ENCODE results near the gene ZNF346.

Gene ZNF346

DNA sequence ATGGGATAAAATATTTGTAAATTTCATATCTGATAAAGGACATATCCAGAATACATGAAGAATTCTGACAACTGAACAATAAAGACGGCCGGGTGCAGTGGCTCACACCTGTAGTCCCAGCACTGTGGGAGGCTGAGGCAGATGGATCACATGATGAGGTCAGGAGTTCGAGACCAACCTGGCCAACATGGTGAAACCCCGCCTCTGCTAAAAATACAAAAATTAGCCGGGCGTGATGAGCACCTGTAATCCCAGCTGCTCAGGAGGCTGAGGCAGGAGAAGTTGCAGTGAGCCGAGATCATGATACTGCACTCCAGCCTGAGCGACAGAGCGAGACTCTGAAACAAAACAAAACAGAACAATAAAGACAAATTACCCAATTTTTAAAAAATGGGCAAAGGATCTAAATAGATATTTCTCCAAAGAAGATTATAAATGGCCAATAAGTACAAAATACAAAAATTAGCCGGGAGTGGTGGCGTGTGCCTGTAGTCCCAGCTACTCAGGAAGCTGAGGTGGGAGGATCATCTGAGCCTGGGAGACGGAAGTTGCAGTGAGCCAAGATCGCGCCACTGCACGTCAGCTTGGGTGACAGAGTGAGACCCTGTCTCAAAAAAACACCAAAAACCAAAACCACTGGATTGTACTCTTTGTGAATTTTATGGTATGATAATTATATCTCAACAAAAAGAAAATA is 101.4 kb downstream of the ZNF346 start:
- DNase-seq: no peak

DNA sequence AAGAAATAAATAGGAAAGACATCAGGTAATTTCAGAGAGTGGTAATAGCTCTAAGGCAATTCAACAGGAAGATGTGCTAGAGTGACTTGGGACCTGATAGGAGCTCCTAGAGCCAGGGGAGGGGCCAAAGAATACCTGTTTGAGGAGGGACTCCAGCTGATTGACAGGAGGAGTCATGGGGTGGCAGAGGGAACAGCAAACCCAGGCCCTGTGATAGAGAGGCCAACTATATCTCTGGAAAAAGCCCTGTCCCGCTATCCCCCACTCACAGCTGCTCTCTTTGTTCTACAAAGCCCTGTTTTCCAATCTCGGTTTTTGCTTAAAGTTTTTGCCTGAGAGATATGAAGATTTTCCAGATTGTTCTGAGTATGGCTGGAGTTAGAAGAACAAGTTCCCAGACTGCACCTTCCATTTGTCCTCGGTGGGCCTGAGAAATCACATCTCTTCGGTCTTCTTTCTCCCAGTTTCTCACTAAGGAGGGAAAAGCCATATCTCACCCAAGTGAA is 102.0 kb downstream of the ZNF346 start:
- DNase-seq: no peak

DNA sequence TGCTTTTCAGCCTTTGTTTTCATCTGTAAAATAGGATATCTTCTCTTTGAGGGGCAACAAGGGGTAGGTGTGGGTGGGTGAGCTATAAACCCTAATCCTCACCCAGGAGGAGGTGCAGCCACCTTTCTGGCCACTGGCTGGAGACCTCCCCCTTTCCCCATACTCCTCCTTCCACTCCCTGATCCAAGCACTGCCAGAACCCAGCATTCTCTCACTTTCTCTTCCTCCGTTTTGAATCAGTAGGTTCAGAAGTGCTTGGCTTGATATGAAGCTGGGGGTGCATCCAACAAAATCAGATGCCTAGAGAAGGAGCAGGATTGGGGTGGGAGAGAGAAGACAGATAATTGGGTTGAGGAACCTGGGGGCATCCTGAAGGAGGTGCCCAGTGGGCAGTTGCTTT is 104.3 kb downstream of the ZNF346 start:
- DNase-seq: no peak

DNA sequence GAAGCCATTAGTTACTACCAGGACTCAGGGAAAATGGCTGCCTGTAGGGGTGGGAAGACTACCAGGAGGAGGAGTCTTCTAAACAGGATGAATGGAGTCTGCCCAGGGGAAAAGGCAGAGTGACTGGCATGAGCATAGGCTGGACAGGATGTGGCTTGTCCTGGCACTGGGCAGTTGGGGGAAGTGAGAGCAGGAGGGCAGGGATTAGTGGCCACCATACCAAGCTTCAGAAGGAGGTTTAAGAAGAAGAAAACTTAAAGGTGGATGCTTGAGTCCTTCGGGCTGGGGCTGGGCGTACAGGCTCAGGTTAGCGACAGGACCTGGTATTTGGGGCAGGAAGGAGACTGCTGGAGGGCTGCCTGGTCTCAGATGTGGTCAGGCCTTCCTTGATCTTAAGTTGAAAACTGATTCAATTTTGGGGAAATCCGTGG is 106.1 kb downstream of the ZNF346 start:
- no peak for DNase-seq

DNA sequence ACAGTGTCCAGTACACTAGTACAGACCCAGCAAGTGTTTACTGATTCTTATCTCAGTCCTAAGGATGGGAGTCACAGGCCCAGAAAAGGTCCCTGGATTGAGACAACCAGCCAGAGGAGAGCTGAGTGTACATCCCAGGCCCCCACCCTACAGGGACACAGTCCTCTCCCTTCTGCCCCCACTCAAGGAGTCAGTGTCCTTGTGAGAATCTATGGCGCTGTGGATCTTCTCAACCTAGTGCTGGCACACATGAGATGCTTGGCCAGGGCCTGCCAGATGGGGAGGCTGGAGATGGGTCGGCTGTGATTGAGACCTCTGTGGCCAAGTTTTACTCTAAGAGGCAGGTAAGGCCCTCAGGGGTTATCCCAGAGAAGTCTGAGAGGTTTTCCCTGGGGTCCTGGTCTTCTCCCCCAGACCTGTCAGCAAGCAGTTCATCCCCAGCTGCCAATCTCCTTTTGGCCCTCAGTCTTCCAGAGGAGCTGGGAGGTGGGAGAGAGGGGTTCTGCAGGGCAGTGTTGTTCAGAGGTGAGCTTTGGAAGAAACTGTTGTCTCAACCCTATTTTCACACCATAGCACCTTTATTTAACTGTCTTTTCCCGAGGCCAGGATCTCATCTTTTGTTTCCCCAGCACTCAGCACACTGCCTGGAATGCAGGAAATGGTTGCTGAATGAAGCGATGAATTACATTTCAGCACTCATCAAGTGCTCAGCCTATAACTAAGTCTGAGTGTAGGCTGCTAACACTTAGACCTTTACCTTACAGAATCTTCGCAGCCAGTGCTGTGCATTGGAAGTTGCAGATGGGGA is 107.9 kb downstream of the ZNF346 start:
- no peak for DNase-seq

All from NCI-H748 treated with DMSO at 0.1 percent for 48 hours (cell line).